T-helper 2 cell treated with Interferon-gamma antibody and Interleukin-4, amounts not matched to agents 100 ng/mL and 5 ng/mL, for 36 hours (primary cell): Measurements from ENCODE around the gene COL21A1. TPM values are rescaled to one million over a fixed set of nuclear protein-coding genes. Genes with fewer than 3 reads are reported as not detected.

Experiments used
- intact Hi-C: fragments of 100-400 bp; cut with micrococcal nuclease; formaldehyde crosslinking; loops from one replicate; pipeline ENCODE4 v1.15.1; 2023
- total RNA-seq: library from RNA; stranded (reverse); gene quantifications from 2 replicates; pipeline ENCODE4 v1.2.3, GENCODE V29; 2022

Gene COL21A1
- total RNA-seq, 1 donor from 2014 or later: not detected

- intact Hi-C loops: no loop called here
Observed at GRCh38 chr6:56050530-56051201, 196.7 kb downstream of the COL21A1 start.

- intact Hi-C loops: no loop called here
Observed at GRCh38 chr6:56048601-56049000, 198.8 kb downstream of the COL21A1 start.

GRCh38 chr6:56047931-56048540 lies 199.3 kb downstream of the COL21A1 start:
- intact Hi-C loops: no loop called here

GRCh38 chr6:56046576-56046975 lies 200.8 kb downstream of the COL21A1 start:
- intact Hi-C loops: no loop called here

- intact Hi-C loops: no loop called here
Observed at GRCh38 chr6:56043761-56044160, 203.6 kb downstream of the COL21A1 start.

- intact Hi-C loops: no loop called here
Observed at GRCh38 chr6:56043076-56043475, 204.3 kb downstream of the COL21A1 start.

GRCh38 chr6:56041591-56041990 lies 205.8 kb downstream of the COL21A1 start:
- intact Hi-C loops: no loop called here

GRCh38 chr6:56040889-56041301 lies 206.5 kb downstream of the COL21A1 start:
- intact Hi-C loops: no loop called here

GRCh38 chr6:56040223-56040622 lies 207.2 kb downstream of the COL21A1 start:
- intact Hi-C loops: no loop called here

GRCh38 chr6:56038764-56039163 lies 208.6 kb downstream of the COL21A1 start:
- intact Hi-C loops: no loop called here

- intact Hi-C loops: no loop called here
Observed at GRCh38 chr6:56037601-56038000, 209.8 kb downstream of the COL21A1 start.

GRCh38 chr6:56036916-56037600 lies 210.3 kb downstream of the COL21A1 start:
- intact Hi-C loops: no loop called here

GRCh38 chr6:56033401-56033800 lies 214.0 kb downstream of the COL21A1 start:
- intact Hi-C loops: no loop called here

- intact Hi-C loops: no loop called here
Observed at GRCh38 chr6:56032715-56033260, 214.6 kb downstream of the COL21A1 start.

GRCh38 chr6:56027865-56028264 lies 219.5 kb downstream of the COL21A1 start:
- intact Hi-C loops: no loop called here

GRCh38 chr6:56026455-56027180 lies 220.8 kb downstream of the COL21A1 start:
- intact Hi-C loops: no loop called here

GRCh38 chr6:56025795-56026194 lies 221.6 kb downstream of the COL21A1 start:
- intact Hi-C loops: no loop called here

GRCh38 chr6:56024931-56025330 lies 222.4 kb downstream of the COL21A1 start:
- intact Hi-C loops: no loop called here

GRCh38 chr6:56023829-56024228 lies 223.6 kb downstream of the COL21A1 start:
- intact Hi-C loops: no loop called here

GRCh38 chr6:56022678-56023077 lies 224.7 kb downstream of the COL21A1 start:
- intact Hi-C loops: no loop called here

- intact Hi-C loops: no loop called here
Observed at GRCh38 chr6:56021943-56022342, 225.4 kb downstream of the COL21A1 start.

- intact Hi-C loops: no loop called here
Observed at GRCh38 chr6:56019973-56020372, 227.4 kb downstream of the COL21A1 start.
